GM19099 (cell line): Measurements from ENCODE around the gene GCNT2.

ENCODE experiments used
- POLR2A ChIP-seq: IDR thresholded peaks from 3 replicates; pipeline ENCODE4 v1.6.1; 2011; ENCODE audit warnings: low read depth; ENCODE audit not compliant: insufficient read length; ENCODE audit errors: extremely low read depth

Gene GCNT2

GRCh38 chr6:10521104-10521808 is at the start of gene GCNT2:
TSS of gene GCNT2 (plus strand) at chr6:10521351. CDS start at chr6:10528912, 7,561 bp downstream.
- TF ChIP-seq POLR2A = no peak

GRCh38 chr6:10472634-10473033 is 48.5 kb upstream of the GCNT2 start:
- no peak for TF ChIP-seq POLR2A

- TF ChIP-seq POLR2A = no peak
Observed at GRCh38 chr6:10478187-10479040, 42.7 kb upstream of the GCNT2 start.

- TF ChIP-seq POLR2A = no peak
Observed at GRCh38 chr6:10479939-10480700, 41.0 kb upstream of the GCNT2 start.

- no peak for TF ChIP-seq POLR2A
Observed at GRCh38 chr6:10481101-10481500, 40.0 kb upstream of the GCNT2 start.

GRCh38 chr6:10482636-10483257 is 38.4 kb upstream of the GCNT2 start:
- no peak for TF ChIP-seq POLR2A

- no peak for TF ChIP-seq POLR2A
Observed at GRCh38 chr6:10484912-10485311, 36.2 kb upstream of the GCNT2 start.

GRCh38 chr6:10485406-10485805 is 35.7 kb upstream of the GCNT2 start:
- no peak for TF ChIP-seq POLR2A

GRCh38 chr6:10486215-10486614 is 34.9 kb upstream of the GCNT2 start:
- TF ChIP-seq POLR2A = no peak

- TF ChIP-seq POLR2A = no peak
Observed at GRCh38 chr6:10487668-10488327, 33.4 kb upstream of the GCNT2 start.

- TF ChIP-seq POLR2A = no peak
Observed at GRCh38 chr6:10491463-10491862, 29.7 kb upstream of the GCNT2 start.

GRCh38 chr6:10495029-10495428 is 26.1 kb upstream of the GCNT2 start:
- TF ChIP-seq POLR2A = no peak

GRCh38 chr6:10505529-10505928 is 15.6 kb upstream of the GCNT2 start:
- TF ChIP-seq POLR2A = no peak

GRCh38 chr6:10507298-10507697 is 13.9 kb upstream of the GCNT2 start:
- TF ChIP-seq POLR2A = no peak

GRCh38 chr6:10507715-10508114 is 13.4 kb upstream of the GCNT2 start:
- no peak for TF ChIP-seq POLR2A
